SU-DHL-6 (cell line): ENCODE measurements around the gene HIVEP2.

Experiments
- CTCF ChIP-seq: fragments of 200-600 bp; sonication (generic); IDR thresholded peaks from one replicate; pipeline ENCODE4 v1.5.1; 2017; ENCODE audit warnings: antibody characterized with exemption, mild to moderate bottlenecking, low read length, moderate library complexity; ENCODE audit not compliant: insufficient read depth, poor library complexity, severe bottlenecking
- EZH2phosphoT487 ChIP-seq: fragments of 200-600 bp; sonication (generic), shearing (Covaris generic); conservative IDR thresholded peaks from 2 replicates; pipeline ENCODE4 v1.6.1; 2018; ENCODE audit warnings: mild to moderate bottlenecking, antibody characterized with exemption, low read length, moderate library complexity, mixed read lengths

- TF ChIP-seq EZH2phosphoT487 (no peak), CTCF (no peak)
These were observed 17.1 kb downstream of the HIVEP2 start for GRCh38 chr6:142927904-142928303.
